ENCODE data around the gene BICRA.

- TF ChIP-seq CTCF (IDR thresholded peaks at IDR 0.05) (no peak), POLR2A (IDR thresholded peaks at IDR 0.05) (no peak), POLR2AphosphoS5 (IDR thresholded peaks at IDR 0.05) (no peak)
These were observed 15.0 kb downstream of the BICRA start for GRCh38 chr19:47623921-47624391.
